H1 (cell line): ENCODE measurements around the gene RAD51B. TPM values are rescaled to one million over a fixed set of nuclear protein-coding genes. Genes with fewer than 3 reads are reported as not detected.

Experiments
- CTCF ChIA-PET: fragments of 300-600 bp; sonication (Branson Sonifier 250); formaldehyde crosslinking; loops from one replicate; lab custom pipeline; 2021; ENCODE audit not compliant: partially characterized antibody; lab: Charles Lee
- POLR2A ChIA-PET: fragments of 300-600 bp; sonication (Branson Sonifier 250); formaldehyde crosslinking; loops from one replicate; lab custom pipeline; 2021; ENCODE audit warnings: inconsistent platforms; ENCODE audit not compliant: partially characterized antibody; lab: Charles Lee
- DNase-seq, 2 experiments: peaks; one replicate each; pipeline versions ENCODE4 v3.0.0 to v3.0.0-alpha.2; 2010 to 2022; ENCODE audit warnings: low spot score in 2 of 2, low read depth in 1 of 2, mixed read lengths in 1 of 2
- FAIRE-seq: peaks from 2 replicates; lab custom pipeline; 2011; peaks lifted over from hg19 to GRCh38; lab: Jason Lieb, UNC
- H2AFZ ChIP-seq: 2 replicates; pipeline ENCODE4 v1.8.1; 2012; ENCODE audit warnings: low read length, inconsistent platforms
- H2AK5ac ChIP-seq: 2 replicates; pipeline ENCODE4 v1.6.1; 2013; ENCODE audit warnings: low read depth, low read length
- H2BK120ac ChIP-seq: replicated peaks from 2 replicates; pipeline ENCODE3; 2013; ENCODE audit warnings: low read depth, low read length, inconsistent platforms
- H2BK12ac ChIP-seq: 2 replicates; pipeline ENCODE4 v1.6.1; 2013; ENCODE audit warnings: low read depth, low read length
- H2BK15ac ChIP-seq: 2 replicates; pipeline ENCODE4 v1.6.1; 2013; ENCODE audit warnings: low read length
- H2BK20ac ChIP-seq: 2 replicates; pipeline ENCODE4 v1.6.1; 2013; ENCODE audit warnings: low read length
- H2BK5ac ChIP-seq: 2 replicates; pipeline ENCODE4 v1.6.1; 2013; ENCODE audit warnings: low read depth, low read length
- H3K14ac ChIP-seq: 2 replicates; pipeline ENCODE4 v1.6.1; 2013; ENCODE audit warnings: inconsistent platforms; ENCODE audit not compliant: insufficient read length
- H3K18ac ChIP-seq: 2 replicates; pipeline ENCODE4 v1.6.1; 2013; ENCODE audit warnings: low read length; ENCODE audit errors: extremely low read depth
- H3K23ac ChIP-seq: 2 replicates; pipeline ENCODE4 v1.6.1; 2013; ENCODE audit warnings: inconsistent platforms; ENCODE audit not compliant: insufficient read length
- H3K23me2 ChIP-seq: 2 replicates; pipeline ENCODE4 v1.6.1; 2013; ENCODE audit warnings: low read depth, low read length
- H3K27ac ChIP-seq: 2 replicates; pipeline ENCODE4 v1.6.1; 2011; ENCODE audit warnings: low read depth, low read length, inconsistent platforms
- H3K27me3 ChIP-seq, 4 experiments: replicated peaks in 1 of 4; 1 replicate in 1 of 4; 2 replicates in 3 of 4; pipeline versions ENCODE4 v1.6.1 to v1.8.1; 2011 to 2013; ENCODE audit warnings: low read length in 3 of 4, mild to moderate bottlenecking in 3 of 4, inconsistent platforms in 2 of 4, mixed read lengths in 2 of 4, moderate library complexity in 1 of 4; ENCODE audit not compliant: control insufficient read depth in 3 of 4, insufficient read depth in 3 of 4; ENCODE audit errors: extremely low read depth in 1 of 4
- H3K36me3 ChIP-seq, 4 experiments: 2 replicates each; pipeline versions ENCODE4 v1.6.1 to v1.8.1; 2011 to 2013; ENCODE audit warnings: mild to moderate bottlenecking in 4 of 4, low read length in 3 of 4, moderate library complexity in 2 of 4, control low read depth in 1 of 4, inconsistent platforms in 1 of 4; ENCODE audit not compliant: insufficient read depth in 4 of 4, control insufficient read depth in 2 of 4
- H3K4ac ChIP-seq: replicated peaks from 2 replicates; pipeline ENCODE3; 2013; ENCODE audit warnings: low read length, low read depth, mixed read lengths, inconsistent platforms; ENCODE audit not compliant: insufficient read length
- H3K4me1 ChIP-seq, 4 experiments: replicated peaks in 1 of 4; 1 replicate in 1 of 4; 2 replicates in 3 of 4; pipeline versions ENCODE4 v1.6.1 to v1.8.1; 2011 to 2013; ENCODE audit warnings: low read length in 3 of 4, inconsistent platforms in 2 of 4, mixed read lengths in 1 of 4; ENCODE audit not compliant: insufficient read depth in 4 of 4, control insufficient read depth in 3 of 4
- H3K4me2 ChIP-seq, 2 experiments: 2 replicates each; pipeline versions ENCODE4 v1.6.1 to v1.8.1; 2011 to 2013; ENCODE audit warnings: low read depth in 2 of 2, low read length in 2 of 2, control low read depth in 1 of 2, inconsistent platforms in 1 of 2, mild to moderate bottlenecking in 1 of 2; ENCODE audit not compliant: insufficient read depth in 1 of 2
- H3K4me3 ChIP-seq, 4 experiments: fragments of 200-600, 300-600 bp in 1 of 4; sonication (generic), shearing (Covaris generic), sonication (Bioruptor Twin) in 1 of 4; 2 replicates each; pipeline versions ENCODE4 v1.5.1 to v1.8.1; 2011 to 2016; ENCODE audit warnings: low read length in 4 of 4, low read depth in 3 of 4, control low read depth in 2 of 4, inconsistent platforms in 2 of 4, mild to moderate bottlenecking in 2 of 4, mixed read lengths in 1 of 4, moderate library complexity in 1 of 4; ENCODE audit not compliant: insufficient read depth in 2 of 4; ENCODE audit errors: extremely low read depth in 1 of 4
- H3K56ac ChIP-seq: replicated peaks from 2 replicates; pipeline ENCODE3; 2013; ENCODE audit warnings: low read depth, mild to moderate bottlenecking, mixed read lengths, low read length, inconsistent platforms; ENCODE audit not compliant: insufficient read length
- H3K79me1 ChIP-seq: 2 replicates; pipeline ENCODE4 v1.6.1; 2013; ENCODE audit warnings: low read depth, low read length, control low read depth
- H3K79me2 ChIP-seq, 2 experiments: 2 replicates each; pipeline versions ENCODE4 v1.6.1 to v1.8.1; 2012 to 2013; ENCODE audit warnings: low read length in 2 of 2, mild to moderate bottlenecking in 2 of 2, inconsistent platforms in 1 of 2; ENCODE audit not compliant: insufficient read depth in 2 of 2, control insufficient read depth in 1 of 2
- H3K9ac ChIP-seq, 4 experiments: replicated peaks in 1 of 4; 1 replicate in 1 of 4; 2 replicates in 3 of 4; pipeline versions ENCODE4 v1.6.1 to v1.8.1; 2011 to 2013; ENCODE audit warnings: low read depth in 3 of 4, low read length in 3 of 4, control low read depth in 2 of 4, mild to moderate bottlenecking in 2 of 4, moderate library complexity in 2 of 4, inconsistent platforms in 1 of 4; ENCODE audit errors: extremely low read depth in 1 of 4
- H3K9me3 ChIP-seq, 2 experiments: 2 replicates each; pipeline versions ENCODE4 v1.6.1 to v1.8.1; 2012 to 2013; ENCODE audit warnings: mild to moderate bottlenecking in 2 of 2, moderate library complexity in 2 of 2, control low read depth in 1 of 2, inconsistent platforms in 1 of 2, low read depth in 1 of 2, low read length in 1 of 2, mixed read lengths in 1 of 2; ENCODE audit not compliant: insufficient read depth in 2 of 2
- H4K20me1 ChIP-seq, 2 experiments: replicated peaks in 1 of 2; 2 replicates each; pipeline versions ENCODE3 to v1.8.1; 2011 to 2013; ENCODE audit warnings: inconsistent platforms in 2 of 2, low read length in 2 of 2, mild to moderate bottlenecking in 1 of 2; ENCODE audit not compliant: insufficient read depth in 2 of 2, control insufficient read depth in 1 of 2
- H4K5ac ChIP-seq: 2 replicates; pipeline ENCODE4 v1.6.1; 2013; ENCODE audit warnings: low read length, low read depth, mixed read lengths, inconsistent platforms; ENCODE audit not compliant: insufficient read length
- H4K8ac ChIP-seq: 2 replicates; pipeline ENCODE4 v1.8.0; 2013; ENCODE audit warnings: mild to moderate bottlenecking, moderate library complexity, low read length, inconsistent platforms; ENCODE audit not compliant: insufficient read depth; ENCODE audit errors: extremely low read depth
- H4K91ac ChIP-seq: replicated peaks from 2 replicates; pipeline ENCODE3; 2013; ENCODE audit warnings: low read length, mixed read lengths, inconsistent platforms; ENCODE audit not compliant: insufficient read length
- CREB1 ChIP-seq: IDR thresholded peaks from 2 replicates; pipeline ENCODE4 v1.6.1; 2012; ENCODE audit warnings: inconsistent platforms
- EP300 ChIP-seq, 2 experiments: IDR thresholded peaks; 1 replicate in 1 of 2; 2 replicates in 1 of 2; pipeline ENCODE4 v1.6.1; 2011 to 2012; ENCODE audit warnings: low read depth in 2 of 2, low read length in 2 of 2, mild to moderate bottlenecking in 2 of 2, borderline replicate concordance in 1 of 2, inconsistent platforms in 1 of 2, moderate library complexity in 1 of 2
- HDAC2 ChIP-seq, 2 experiments: fragments of 300-600 bp in 1 of 2; sonication (generic) in 1 of 2; IDR thresholded peaks; 2 replicates each; pipeline ENCODE4 v1.6.1; 2011 to 2012; ENCODE audit warnings: low read depth in 2 of 2, low read length in 2 of 2, mild to moderate bottlenecking in 2 of 2, moderate library complexity in 2 of 2, borderline replicate concordance in 1 of 2, inconsistent platforms in 1 of 2
- KDM4A ChIP-seq: IDR thresholded peaks from one replicate; pipeline ENCODE4 v1.7.1; 2012; ENCODE audit warnings: low read depth, mild to moderate bottlenecking, moderate library complexity, low read length, inconsistent platforms; ENCODE audit not compliant: severe bottlenecking
- TCF12 ChIP-seq: IDR thresholded peaks from 2 replicates; pipeline ENCODE4 v1.6.1; 2011; ENCODE audit warnings: low read depth, mild to moderate bottlenecking, low read length
- WGBS, 2 experiments: shearing (Covaris generic) in 1 of 2; methylation state at CpG; one replicate each; pipeline versions ENCODE4 v1.1.6 to v1.1.7; 2013 to 2015; ENCODE audit warnings: low lambda C conversion rate in 2 of 2, mixed read lengths in 2 of 2, inconsistent platforms in 1 of 2, low coverage in 1 of 2, missing lambda C conversion rate in 1 of 2; ENCODE audit not compliant: insufficient replicate concordance in 2 of 2, insufficient coverage in 1 of 2, insufficient read length in 1 of 2; ENCODE audit errors: extremely low coverage in 1 of 2, missing lambda C conversion rate in 1 of 2; 5-methylcytosine and 5-hydroxymethylcytosine counted together
- polyA plus RNA-seq, 7 experiments: library from polyadenylated mRNA; depleted of rRNA in 3 of 7; stranded (reverse) in 5 of 7; unstranded in 2 of 7; fragments of >200 nt in 5 of 7; fragments of 200-250 nt in 2 of 7; gene quantifications; 1 replicate in 5 of 7; 2 replicates in 1 of 7; 4 replicates in 1 of 7; pipeline versions ENCODE4 v1.2.1 to v1.2.3, GENCODE V29; 2011 to 2013; ENCODE audit warnings: missing spikeins in 2 of 7, mixed read lengths in 2 of 7
- total RNA-seq: library from RNA; stranded (reverse); fragmentation: NEBNext Ultra II Directional; extraction: Animal tissue kit (Norgen Biotek cat#: 25700); gene quantifications from 2 replicates; pipeline ENCODE4 v1.2.1, GENCODE V29; 2021
- TF ChIP-seq, protein P1 (sequence below): IDR thresholded peaks from 2 replicates; pipeline ENCODE4 v1.6.1; 2012; ENCODE audit warnings: low read length, inconsistent platforms
- TF ChIP-seq, protein P2 (sequence below): IDR thresholded peaks from 2 replicates; pipeline ENCODE4 v1.6.1; 2011; ENCODE audit warnings: low read depth, mild to moderate bottlenecking, low read length; ENCODE audit not compliant: insufficient read depth

The RAD51B gene
- total and polyA plus RNA-seq, 2 of the 8 experiments (the other 6 are each of a cell fraction or from before 2014, with no cell fraction given), result 3.9 to 14.9 TPM

DNA sequence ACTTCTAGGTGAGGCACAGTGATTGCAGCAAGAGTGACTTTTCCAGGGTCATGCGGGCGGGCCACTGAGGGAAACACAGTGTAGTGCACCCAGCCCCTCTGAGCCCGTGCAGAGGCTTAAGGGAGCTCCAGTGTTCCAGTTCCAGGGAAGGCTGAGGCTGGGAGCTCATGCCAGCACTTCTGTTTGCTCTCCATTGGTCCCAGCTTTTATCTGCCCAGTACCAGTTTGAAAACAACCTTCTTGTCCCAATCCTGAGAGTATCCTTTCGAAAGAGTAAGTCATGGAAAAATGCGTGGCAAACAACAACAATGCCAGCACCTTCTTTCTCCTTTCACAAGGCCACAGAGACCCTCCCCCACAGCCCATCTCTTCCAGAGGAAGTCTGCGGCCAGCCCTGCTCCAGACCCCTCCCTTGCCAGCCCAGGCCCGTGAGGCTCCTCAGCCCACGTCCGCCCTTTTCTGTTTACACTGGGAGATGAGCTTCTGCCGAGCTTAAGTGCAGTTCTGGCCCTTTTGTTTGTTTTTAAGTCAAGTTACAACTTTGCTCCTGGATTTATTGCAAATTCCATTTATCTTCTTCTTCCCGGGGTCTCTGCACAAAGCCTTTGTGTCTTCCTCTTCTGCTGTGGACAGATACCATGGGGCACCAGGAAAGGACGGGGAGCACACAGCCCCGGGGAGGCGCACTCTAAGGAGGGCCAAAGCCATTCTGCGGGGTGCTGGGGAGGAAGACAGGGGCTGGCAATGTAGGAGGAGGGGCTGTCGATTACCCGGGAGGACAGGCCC lies 787.7 kb downstream of the RAD51B start:
- no peak overlapping the region for H2BK120ac ChIP-seq
- no peak overlapping the region for H3K9ac ChIP-seq
- H3K4me2 ChIP-seq, result no peak overlapping the region
- no peak overlapping the region for H3K27ac ChIP-seq
- 77% methylated on average over 17 of the region's 17 CpGs; no CpG with 5 or more reads in 1 of the 2 experiments for WGBS, 2 experiments
- H4K8ac ChIP-seq, result no peak overlapping the region
- H3K4me3 ChIP-seq, result no peak overlapping the region
- no peak overlapping the region for H2AK5ac ChIP-seq
- no peaks in the 10 kb centered on the region for H3K79me2 ChIP-seq
- H4K20me1 ChIP-seq, result no peaks in the 10 kb centered on the region
- H3K4ac ChIP-seq, result no peak overlapping the region
- ChIA-PET POLR2A (interaction anchor here (1.6 kb wide), 1 partner anchor 19 kb away, joined by 5 read pairs; no protein-coding TSS in a partner anchor), CTCF (interaction anchor here (0.5 to 1.8 kb wide), 5 partner anchors 18 to 360 kb away, joined by 3 to 4 read pairs (median 3); no protein-coding TSS in a partner anchor)
- peaks cover 0 to 17% (median 8%) of the 10 kb centered on the region in 4 experiments; a peak in 5 of 7 replicates for H3K4me1 ChIP-seq
- no peaks in the 10 kb centered on the region for H3K23me2 ChIP-seq
- peak overlapping the region; percentile 37; the same call in 1 of the 2 replicates for H2BK5ac ChIP-seq
- H3K56ac ChIP-seq, result no peak overlapping the region
- peak overlapping the region; percentile 28; the same call in 1 of the 2 replicates for H2AFZ ChIP-seq
- no peaks in the 10 kb centered on the region for H3K9me3 ChIP-seq
- no peaks in the 10 kb centered on the region for H3K79me1 ChIP-seq
- TF ChIP-seq, protein P1, sequence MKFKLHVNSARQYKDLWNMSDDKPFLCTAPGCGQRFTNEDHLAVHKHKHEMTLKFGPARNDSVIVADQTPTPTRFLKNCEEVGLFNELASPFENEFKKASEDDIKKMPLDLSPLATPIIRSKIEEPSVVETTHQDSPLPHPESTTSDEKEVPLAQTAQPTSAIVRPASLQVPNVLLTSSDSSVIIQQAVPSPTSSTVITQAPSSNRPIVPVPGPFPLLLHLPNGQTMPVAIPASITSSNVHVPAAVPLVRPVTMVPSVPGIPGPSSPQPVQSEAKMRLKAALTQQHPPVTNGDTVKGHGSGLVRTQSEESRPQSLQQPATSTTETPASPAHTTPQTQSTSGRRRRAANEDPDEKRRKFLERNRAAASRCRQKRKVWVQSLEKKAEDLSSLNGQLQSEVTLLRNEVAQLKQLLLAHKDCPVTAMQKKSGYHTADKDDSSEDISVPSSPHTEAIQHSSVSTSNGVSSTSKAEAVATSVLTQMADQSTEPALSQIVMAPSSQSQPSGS, result no peak
- TF ChIP-seq HDAC2 (IDR thresholded peaks at IDR 0.05; ENCODE audit: borderline replicate concordance in 1 of 2, low read depth in 2 of 2, low read length in 2 of 2) (no peak), EP300 (IDR thresholded peaks at IDR 0.05; ENCODE audit: borderline replicate concordance in 1 of 2, low read depth in 2 of 2, low read length in 2 of 2) (no peak), CREB1 (no peak), KDM4A (no peak), TCF12 (no peak)
- TF ChIP-seq, protein P2, sequence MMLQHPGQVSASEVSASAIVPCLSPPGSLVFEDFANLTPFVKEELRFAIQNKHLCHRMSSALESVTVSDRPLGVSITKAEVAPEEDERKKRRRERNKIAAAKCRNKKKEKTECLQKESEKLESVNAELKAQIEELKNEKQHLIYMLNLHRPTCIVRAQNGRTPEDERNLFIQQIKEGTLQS, result no peak
- no peak overlapping the region for H3K14ac ChIP-seq
- no peak overlapping the region for H3K23ac ChIP-seq
- peak overlapping the region; percentile 19; the same call in 1 of the 2 replicates for H2BK15ac ChIP-seq
- H4K5ac ChIP-seq, result no peak overlapping the region
- H2BK12ac ChIP-seq, result peak overlapping the region; percentile 10; the same call in 1 of the 2 replicates
- H3K36me3 ChIP-seq, result no peaks in the 10 kb centered on the region
- no peaks in the 10 kb centered on the region; a peak in 1 of 7 replicates for H3K27me3 ChIP-seq
- FAIRE-seq (no peak), DNase-seq (no peak)
- peak overlapping the region; percentile 35 for H4K91ac ChIP-seq
- H2BK20ac ChIP-seq, result 0 out of 2 replicates have a peak overlapping the region, but pooled peaks have one; percentile 15
- peak overlapping the region; percentile 57 for H3K18ac ChIP-seq
